Liver (tissue), 9 donors: ENCODE measurements around the gene ATXN7L1. TPM values are rescaled to one million over a fixed set of nuclear protein-coding genes. Genes with fewer than 3 reads are reported as not detected.
A peak's percentile ranks its signal among the peaks of the same experiment; 100 is the strongest.

ENCODE experiments used
- DNase-seq: peaks from one replicate; pipeline ENCODE4 v3.0.0-alpha.2; 2017; ENCODE audit warnings: low spot score
- H3K27ac ChIP-seq, 2 donors: one replicate each; pipeline ENCODE4 v1.7.0; 2013; ENCODE audit warnings: inconsistent platforms in 2 of 2, low read length in 2 of 2, control low read depth in 1 of 2, low read depth in 1 of 2, mild to moderate bottlenecking in 1 of 2
- H3K27me3 ChIP-seq, 4 donors: one replicate each; pipeline versions ENCODE4 v1.6.1 to v1.7.0; 2013; ENCODE audit warnings: low read length in 3 of 4, inconsistent platforms in 1 of 4, mild to moderate bottlenecking in 1 of 4, moderate library complexity in 1 of 4; ENCODE audit not compliant: control insufficient read depth in 4 of 4, insufficient read depth in 4 of 4
- H3K36me3 ChIP-seq, 4 donors: one replicate each; pipeline versions ENCODE4 v1.6.1 to v1.7.0; 2013; ENCODE audit warnings: low read length in 3 of 4, mild to moderate bottlenecking in 3 of 4, low read depth in 1 of 4, moderate library complexity in 1 of 4; ENCODE audit not compliant: control insufficient read depth in 4 of 4, insufficient read depth in 3 of 4
- H3K4me1 ChIP-seq, 4 donors: one replicate each; pipeline versions ENCODE4 v1.6.1 to v1.7.0; 2013; ENCODE audit warnings: low read length in 3 of 4, mild to moderate bottlenecking in 3 of 4, moderate library complexity in 1 of 4; ENCODE audit not compliant: control insufficient read depth in 4 of 4, insufficient read depth in 4 of 4
- H3K4me3 ChIP-seq, 3 donors: one replicate each; pipeline versions ENCODE4 v1.6.1 to v1.7.0; 2013; ENCODE audit warnings: low read length in 3 of 3, control low read depth in 1 of 3, low read depth in 1 of 3, mild to moderate bottlenecking in 1 of 3
- H3K9ac ChIP-seq, 2 donors: one replicate each; pipeline ENCODE4 v1.7.0; 2013; ENCODE audit warnings: low read length in 2 of 2, mild to moderate bottlenecking in 2 of 2, moderate library complexity in 2 of 2, control low read depth in 1 of 2, low read depth in 1 of 2
- H3K9me3 ChIP-seq, 4 donors: one replicate each; pipeline versions ENCODE4 v1.6.1 to v1.7.0; 2013; ENCODE audit warnings: low read length in 3 of 4; ENCODE audit not compliant: control insufficient read depth in 4 of 4
- EGR1 ChIP-seq, 2 donors: IDR thresholded peaks; 2 replicates each; pipeline ENCODE4 v1.6.1; 2016 to 2018; ENCODE audit warnings: antibody characterized with exemption in 2 of 2, low read depth in 2 of 2
- FOXA1 ChIP-seq: IDR thresholded peaks from 2 replicates; pipeline ENCODE4 v1.6.1; 2016; ENCODE audit warnings: antibody characterized with exemption
- FOXA2 ChIP-seq: IDR thresholded peaks from 2 replicates; pipeline ENCODE4 v1.6.1; 2016; ENCODE audit warnings: antibody characterized with exemption
- GABPA ChIP-seq, 2 donors: IDR thresholded peaks in 1 of 2; conservative IDR thresholded peaks in 1 of 2; 2 replicates each; pipeline ENCODE4 v1.6.1; 2016; ENCODE audit warnings: antibody characterized with exemption in 2 of 2, mild to moderate bottlenecking in 1 of 2, moderate library complexity in 1 of 2
- HNF4A ChIP-seq, 2 donors: conservative IDR thresholded peaks; 2 replicates each; pipeline ENCODE4 v1.6.1; 2016; ENCODE audit warnings: antibody characterized with exemption in 2 of 2, mild to moderate bottlenecking in 2 of 2
- HNF4G ChIP-seq: IDR thresholded peaks from 2 replicates; pipeline ENCODE4 v1.6.1; 2016; ENCODE audit warnings: antibody characterized with exemption
- JUND ChIP-seq, 2 donors: IDR thresholded peaks; 2 replicates each; pipeline ENCODE4 v1.6.1; 2016; ENCODE audit warnings: antibody characterized with exemption in 2 of 2
- NR2F2 ChIP-seq: IDR thresholded peaks from 2 replicates; pipeline ENCODE4 v1.6.1; 2016; ENCODE audit warnings: antibody characterized with exemption
- RAD21 ChIP-seq, 2 donors: IDR thresholded peaks; 2 replicates each; pipeline ENCODE4 v1.6.1; 2016; ENCODE audit warnings: antibody characterized with exemption in 2 of 2, mild to moderate bottlenecking in 2 of 2
- RXRA ChIP-seq, 2 donors: IDR thresholded peaks; 2 replicates each; pipeline ENCODE4 v1.6.1; 2017 to 2018; ENCODE audit warnings: antibody characterized with exemption in 2 of 2, mild to moderate bottlenecking in 1 of 2
- SP1 ChIP-seq: IDR thresholded peaks from 2 replicates; pipeline ENCODE4 v1.6.1; 2018; ENCODE audit warnings: antibody characterized with exemption, mild to moderate bottlenecking
- TAF1 ChIP-seq: conservative IDR thresholded peaks from 2 replicates; pipeline ENCODE4 v1.6.1; 2016; ENCODE audit warnings: antibody characterized with exemption, mild to moderate bottlenecking
- YY1 ChIP-seq: IDR thresholded peaks from 2 replicates; pipeline ENCODE4 v1.6.1; 2016; ENCODE audit warnings: antibody characterized with exemption, mild to moderate bottlenecking
- WGBS: extraction: QIAGEN DNeasy Blood & Tissue Kit; methylation state at CpG from one replicate; pipeline ENCODE4 v1.1.7; 2013; 5-methylcytosine and 5-hydroxymethylcytosine counted together
- polyA plus RNA-seq, 2 donors: library from polyadenylated mRNA; stranded (reverse) in 1 of 2; unstranded in 1 of 2; fragments of 200-250 nt in 1 of 2; fragments of >200 nt in 1 of 2; fragmentation: Nextera tagmentation in 1 of 2; extraction: Ambion mirVana in 1 of 2; gene quantifications; one replicate each; pipeline versions ENCODE4 v1.2.1 to v1.2.3, GENCODE V29; 2013 to 2015
- total RNA-seq, 2 donors: library from RNA; depleted of rRNA; stranded (reverse); fragments of >200 nt; gene quantifications; one replicate each; pipeline ENCODE4 v1.2.3, GENCODE V29; 2014
- TF ChIP-seq, protein P1 (sequence below): fragments of 150-350 bp; IDR thresholded peaks from 2 replicates; pipeline ENCODE4 v1.5.1; 2017; ENCODE audit warnings: improper control_type of control experiment, low read depth, low read length; ENCODE audit not compliant: missing input control
- TF ChIP-seq, protein P2 (sequence below): IDR thresholded peaks from 2 replicates; pipeline ENCODE4 v1.6.1; 2016; ENCODE audit warnings: antibody characterized with exemption
- TF ChIP-seq, protein P3 (sequence below): IDR thresholded peaks from 2 replicates; pipeline ENCODE4 v1.6.1; 2016; ENCODE audit warnings: antibody characterized with exemption
- TF ChIP-seq, protein P4 (sequence below): IDR thresholded peaks from 2 replicates; pipeline ENCODE4 v1.6.1; 2016; ENCODE audit warnings: antibody characterized with exemption, mild to moderate bottlenecking
- TF ChIP-seq, protein P5 (sequence below): IDR thresholded peaks from 2 replicates; pipeline ENCODE4 v1.6.1; 2016; ENCODE audit warnings: antibody characterized with exemption
- donor health status: healthy.
- donor health status: healthy.
- donor health status: healthy.
- donor health status: healthy.
- donor health status: healthy.

Gene ATXN7L1
- total and polyA plus RNA-seq, 4 donors, result 2.1 to 7.4 (median 5.3) TPM

DNA sequence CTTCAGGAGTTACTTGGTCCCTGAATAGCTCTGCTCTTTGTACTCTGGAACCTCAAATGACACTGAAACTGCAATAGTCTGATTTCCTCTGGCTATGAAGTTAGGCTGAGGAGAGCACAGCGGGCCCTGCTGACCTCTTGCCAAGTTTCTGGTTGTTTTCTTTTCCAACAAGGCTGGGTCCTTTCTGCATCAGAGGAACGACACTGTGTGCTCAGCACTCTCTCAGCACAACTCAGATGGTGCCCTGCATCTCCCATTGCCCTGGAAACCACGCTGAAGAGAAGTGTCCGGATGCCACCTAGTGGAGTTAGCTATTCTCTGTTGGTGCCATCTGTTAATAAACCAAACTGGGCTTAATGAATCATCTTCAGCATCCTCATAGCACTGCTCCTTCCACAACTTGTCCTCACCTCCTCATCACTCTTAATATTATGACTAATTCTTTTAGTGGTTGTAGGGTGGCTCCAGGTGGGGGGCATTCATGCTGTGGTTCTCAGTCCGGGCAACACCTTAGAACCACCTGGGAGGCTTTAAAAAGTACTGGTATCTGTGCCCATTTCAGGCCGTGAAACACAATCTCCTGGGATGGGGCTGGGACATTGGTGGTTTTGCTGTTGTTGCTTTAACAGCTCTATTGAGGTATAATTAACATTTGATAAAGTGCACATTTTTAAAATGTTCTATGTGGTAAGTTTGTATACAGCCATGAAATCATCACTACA, 286.9 kb downstream of the ATXN7L1 start:
- Histone ChIP-seq H3K9me3 (no peaks in the 10 kb centered on the region), H3K27ac (no peak overlapping the region), H3K36me3 (no peaks in the 10 kb centered on the region), H3K9ac (no peak overlapping the region), H3K4me3 (no peak overlapping the region), H3K27me3 (no peaks in the 10 kb centered on the region), H3K4me1 (peaks cover 0 to 7% (median 3%) of the 10 kb centered on the region in 4 donors)
- WGBS, result 28% methylated on average over 6 of the region's 6 CpGs
- DNase-seq, result no peak
- TF ChIP-seq EGR1 (IDR thresholded peaks at IDR 0.05; ENCODE audit: low read depth in 2 of 2) (no peak), HNF4A (conservative IDR thresholded peaks at IDR 0.05) (peak in 1 of 2 donors; percentile 26), RAD21 (IDR thresholded peaks at IDR 0.05) (peak; percentile 88 to 93), RXRA (IDR thresholded peaks at IDR 0.05) (peak in 1 of 2 donors; percentile 29), HNF4G (no peak)
- TF ChIP-seq, protein P1, sequence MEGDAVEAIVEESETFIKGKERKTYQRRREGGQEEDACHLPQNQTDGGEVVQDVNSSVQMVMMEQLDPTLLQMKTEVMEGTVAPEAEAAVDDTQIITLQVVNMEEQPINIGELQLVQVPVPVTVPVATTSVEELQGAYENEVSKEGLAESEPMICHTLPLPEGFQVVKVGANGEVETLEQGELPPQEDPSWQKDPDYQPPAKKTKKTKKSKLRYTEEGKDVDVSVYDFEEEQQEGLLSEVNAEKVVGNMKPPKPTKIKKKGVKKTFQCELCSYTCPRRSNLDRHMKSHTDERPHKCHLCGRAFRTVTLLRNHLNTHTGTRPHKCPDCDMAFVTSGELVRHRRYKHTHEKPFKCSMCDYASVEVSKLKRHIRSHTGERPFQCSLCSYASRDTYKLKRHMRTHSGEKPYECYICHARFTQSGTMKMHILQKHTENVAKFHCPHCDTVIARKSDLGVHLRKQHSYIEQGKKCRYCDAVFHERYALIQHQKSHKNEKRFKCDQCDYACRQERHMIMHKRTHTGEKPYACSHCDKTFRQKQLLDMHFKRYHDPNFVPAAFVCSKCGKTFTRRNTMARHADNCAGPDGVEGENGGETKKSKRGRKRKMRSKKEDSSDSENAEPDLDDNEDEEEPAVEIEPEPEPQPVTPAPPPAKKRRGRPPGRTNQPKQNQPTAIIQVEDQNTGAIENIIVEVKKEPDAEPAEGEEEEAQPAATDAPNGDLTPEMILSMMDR, result peak; percentile 66

DNA sequence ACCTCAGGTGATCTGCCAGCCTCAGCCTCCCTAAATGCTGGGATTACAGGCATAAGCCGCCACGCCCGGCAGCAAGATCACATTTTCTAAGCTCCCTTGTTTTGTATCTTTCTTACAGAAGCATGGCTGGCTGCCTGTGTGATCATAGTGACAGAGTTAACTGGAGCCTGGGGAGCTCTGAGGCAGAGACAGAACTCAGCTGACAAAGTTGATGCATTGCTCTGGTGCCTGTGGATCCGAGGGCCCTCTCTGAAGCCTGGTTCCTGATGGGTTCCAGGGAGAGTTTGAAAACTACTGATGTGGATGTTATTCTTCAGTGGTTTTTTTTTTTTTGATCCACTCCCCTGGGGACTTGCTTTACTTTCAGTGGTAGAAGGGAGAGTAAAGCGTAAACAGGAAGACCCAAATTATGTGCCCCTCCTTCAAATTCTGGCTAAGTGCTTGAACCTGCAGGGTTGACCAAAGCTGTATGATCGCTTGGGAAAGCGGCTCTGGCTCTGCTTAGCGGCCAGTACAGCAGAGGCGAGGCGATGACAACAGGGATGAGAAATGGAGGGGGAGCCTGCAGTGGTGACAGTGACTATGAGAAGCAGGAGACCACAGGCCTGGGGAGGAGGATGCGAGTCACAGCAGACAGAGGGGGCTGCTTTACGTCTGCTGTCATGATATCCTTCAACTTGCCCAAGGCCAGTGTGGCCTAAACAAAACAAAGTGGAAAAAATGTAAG, 288.3 kb downstream of the ATXN7L1 start:
- WGBS, result 92% methylated on average over 12 of the region's 12 CpGs
- DNase-seq, result no peak
- H3K27me3 ChIP-seq, result no peaks in the 10 kb centered on the region

More for the DNA sequence above, 288.3 kb downstream of the ATXN7L1 start:
- no peak for TF ChIP-seq JUND (IDR thresholded peaks at IDR 0.05)
- no peak for TF ChIP-seq EGR1 (IDR thresholded peaks at IDR 0.05; ENCODE audit: low read depth in 2 of 2)
- TF ChIP-seq TAF1, result no peak
- TF ChIP-seq, protein P2, sequence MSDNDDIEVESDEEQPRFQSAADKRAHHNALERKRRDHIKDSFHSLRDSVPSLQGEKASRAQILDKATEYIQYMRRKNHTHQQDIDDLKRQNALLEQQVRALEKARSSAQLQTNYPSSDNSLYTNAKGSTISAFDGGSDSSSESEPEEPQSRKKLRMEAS, result no peak
- TF ChIP-seq, protein P3, sequence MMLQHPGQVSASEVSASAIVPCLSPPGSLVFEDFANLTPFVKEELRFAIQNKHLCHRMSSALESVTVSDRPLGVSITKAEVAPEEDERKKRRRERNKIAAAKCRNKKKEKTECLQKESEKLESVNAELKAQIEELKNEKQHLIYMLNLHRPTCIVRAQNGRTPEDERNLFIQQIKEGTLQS, result no peak
- TF ChIP-seq HNF4G, result no peak
- TF ChIP-seq FOXA1, result no peak
- TF ChIP-seq SP1, result no peak
- TF ChIP-seq FOXA2, result no peak
- TF ChIP-seq, protein P4, sequence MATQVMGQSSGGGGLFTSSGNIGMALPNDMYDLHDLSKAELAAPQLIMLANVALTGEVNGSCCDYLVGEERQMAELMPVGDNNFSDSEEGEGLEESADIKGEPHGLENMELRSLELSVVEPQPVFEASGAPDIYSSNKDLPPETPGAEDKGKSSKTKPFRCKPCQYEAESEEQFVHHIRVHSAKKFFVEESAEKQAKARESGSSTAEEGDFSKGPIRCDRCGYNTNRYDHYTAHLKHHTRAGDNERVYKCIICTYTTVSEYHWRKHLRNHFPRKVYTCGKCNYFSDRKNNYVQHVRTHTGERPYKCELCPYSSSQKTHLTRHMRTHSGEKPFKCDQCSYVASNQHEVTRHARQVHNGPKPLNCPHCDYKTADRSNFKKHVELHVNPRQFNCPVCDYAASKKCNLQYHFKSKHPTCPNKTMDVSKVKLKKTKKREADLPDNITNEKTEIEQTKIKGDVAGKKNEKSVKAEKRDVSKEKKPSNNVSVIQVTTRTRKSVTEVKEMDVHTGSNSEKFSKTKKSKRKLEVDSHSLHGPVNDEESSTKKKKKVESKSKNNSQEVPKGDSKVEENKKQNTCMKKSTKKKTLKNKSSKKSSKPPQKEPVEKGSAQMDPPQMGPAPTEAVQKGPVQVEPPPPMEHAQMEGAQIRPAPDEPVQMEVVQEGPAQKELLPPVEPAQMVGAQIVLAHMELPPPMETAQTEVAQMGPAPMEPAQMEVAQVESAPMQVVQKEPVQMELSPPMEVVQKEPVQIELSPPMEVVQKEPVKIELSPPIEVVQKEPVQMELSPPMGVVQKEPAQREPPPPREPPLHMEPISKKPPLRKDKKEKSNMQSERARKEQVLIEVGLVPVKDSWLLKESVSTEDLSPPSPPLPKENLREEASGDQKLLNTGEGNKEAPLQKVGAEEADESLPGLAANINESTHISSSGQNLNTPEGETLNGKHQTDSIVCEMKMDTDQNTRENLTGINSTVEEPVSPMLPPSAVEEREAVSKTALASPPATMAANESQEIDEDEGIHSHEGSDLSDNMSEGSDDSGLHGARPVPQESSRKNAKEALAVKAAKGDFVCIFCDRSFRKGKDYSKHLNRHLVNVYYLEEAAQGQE, result no peak
- no peak for TF ChIP-seq HNF4A (conservative IDR thresholded peaks at IDR 0.05)
- no peak for TF ChIP-seq NR2F2
- TF ChIP-seq YY1, result no peak
- TF ChIP-seq, protein P1, result no peak
- TF ChIP-seq RAD21 (IDR thresholded peaks at IDR 0.05), result no peak
- TF ChIP-seq GABPA (IDR thresholded peaks at IDR 0.05 in 1 of 2, conservative IDR thresholded peaks at IDR 0.05 in 1 of 2), result no peak
- no peak for TF ChIP-seq RXRA (IDR thresholded peaks at IDR 0.05)
- TF ChIP-seq, protein P5, sequence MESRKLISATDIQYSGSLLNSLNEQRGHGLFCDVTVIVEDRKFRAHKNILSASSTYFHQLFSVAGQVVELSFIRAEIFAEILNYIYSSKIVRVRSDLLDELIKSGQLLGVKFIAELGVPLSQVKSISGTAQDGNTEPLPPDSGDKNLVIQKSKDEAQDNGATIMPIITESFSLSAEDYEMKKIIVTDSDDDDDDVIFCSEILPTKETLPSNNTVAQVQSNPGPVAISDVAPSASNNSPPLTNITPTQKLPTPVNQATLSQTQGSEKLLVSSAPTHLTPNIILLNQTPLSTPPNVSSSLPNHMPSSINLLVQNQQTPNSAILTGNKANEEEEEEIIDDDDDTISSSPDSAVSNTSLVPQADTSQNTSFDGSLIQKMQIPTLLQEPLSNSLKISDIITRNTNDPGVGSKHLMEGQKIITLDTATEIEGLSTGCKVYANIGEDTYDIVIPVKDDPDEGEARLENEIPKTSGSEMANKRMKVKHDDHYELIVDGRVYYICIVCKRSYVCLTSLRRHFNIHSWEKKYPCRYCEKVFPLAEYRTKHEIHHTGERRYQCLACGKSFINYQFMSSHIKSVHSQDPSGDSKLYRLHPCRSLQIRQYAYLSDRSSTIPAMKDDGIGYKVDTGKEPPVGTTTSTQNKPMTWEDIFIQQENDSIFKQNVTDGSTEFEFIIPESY, result no peak
- H3K4me3 ChIP-seq, result no peak overlapping the region
- no peak overlapping the region for H3K9ac ChIP-seq
- peaks cover 0 to 5% (median 1%) of the 10 kb centered on the region in 4 donors for H3K4me1 ChIP-seq
- H3K9me3 ChIP-seq, result no peaks in the 10 kb centered on the region
- no peaks in the 10 kb centered on the region for H3K36me3 ChIP-seq
- H3K27ac ChIP-seq, result no peak overlapping the region
